HG03457 (cell line): ENCODE data around the gene TIPARP.
"Not testable (repeated sequence)": the region's sequence is repeated elsewhere in the genome, so short reads cannot be mapped to it uniquely, and the experiment has no call there.

Experiments used
- ATAC-seq: cut with Tn5 transposase; IDR thresholded peaks from one replicate; pipeline ENCODE4 v1.9.1; 2021; ENCODE audit warnings: moderate number of reproducible peaks; ENCODE audit not compliant: unreplicated experiment

TIPARP gene

GRCh38 chr3:156707588-156707987 lies 33.2 kb downstream of the TIPARP start:
- no peak for ATAC-seq

GRCh38 chr3:156710429-156710828 lies 36.0 kb downstream of the TIPARP start:
- no peak for ATAC-seq

- ATAC-seq: no peak
These were observed 36.7 kb downstream of the TIPARP start for GRCh38 chr3:156711113-156711512.

GRCh38 chr3:156711944-156712343 lies 37.6 kb downstream of the TIPARP start:
- peak; percentile 89 for ATAC-seq

- ATAC-seq: no peak
These were observed 41.9 kb downstream of the TIPARP start for GRCh38 chr3:156716105-156716862.

GRCh38 chr3:156718622-156719306 lies 44.4 kb downstream of the TIPARP start:
- no peak for ATAC-seq

- no peak for ATAC-seq
These were observed 46.4 kb downstream of the TIPARP start for GRCh38 chr3:156720826-156721225.

GRCh38 chr3:156721687-156722618 lies 47.6 kb downstream of the TIPARP start:
- no peak for ATAC-seq

- ATAC-seq: no peak
These were observed 48.8 kb downstream of the TIPARP start for GRCh38 chr3:156723182-156723619.

GRCh38 chr3:156725682-156726081 lies 51.3 kb downstream of the TIPARP start:
- no peak for ATAC-seq

- ATAC-seq: no peak
These were observed 52.1 kb downstream of the TIPARP start for GRCh38 chr3:156726456-156726855.

- no peak for ATAC-seq
These were observed 53.3 kb downstream of the TIPARP start for GRCh38 chr3:156727519-156728205.

GRCh38 chr3:156728267-156728985 lies 54.0 kb downstream of the TIPARP start:
- no peak for ATAC-seq

GRCh38 chr3:156729460-156730179 lies 55.2 kb downstream of the TIPARP start:
- ATAC-seq: no peak

GRCh38 chr3:156731813-156732212 lies 57.4 kb downstream of the TIPARP start:
- ATAC-seq: no peak

- ATAC-seq: no peak
These were observed 57.9 kb downstream of the TIPARP start for GRCh38 chr3:156732261-156732660.

- ATAC-seq: no peak
These were observed 58.5 kb downstream of the TIPARP start for GRCh38 chr3:156732715-156733421.

- not testable (repeated sequence) for ATAC-seq
These were observed 60.3 kb downstream of the TIPARP start for GRCh38 chr3:156734661-156735060.

GRCh38 chr3:156735471-156735870 lies 61.1 kb downstream of the TIPARP start:
- ATAC-seq: no peak
